ENCODE measurements around the gene MYBPC2.

The MYBPC2 gene

DNA sequence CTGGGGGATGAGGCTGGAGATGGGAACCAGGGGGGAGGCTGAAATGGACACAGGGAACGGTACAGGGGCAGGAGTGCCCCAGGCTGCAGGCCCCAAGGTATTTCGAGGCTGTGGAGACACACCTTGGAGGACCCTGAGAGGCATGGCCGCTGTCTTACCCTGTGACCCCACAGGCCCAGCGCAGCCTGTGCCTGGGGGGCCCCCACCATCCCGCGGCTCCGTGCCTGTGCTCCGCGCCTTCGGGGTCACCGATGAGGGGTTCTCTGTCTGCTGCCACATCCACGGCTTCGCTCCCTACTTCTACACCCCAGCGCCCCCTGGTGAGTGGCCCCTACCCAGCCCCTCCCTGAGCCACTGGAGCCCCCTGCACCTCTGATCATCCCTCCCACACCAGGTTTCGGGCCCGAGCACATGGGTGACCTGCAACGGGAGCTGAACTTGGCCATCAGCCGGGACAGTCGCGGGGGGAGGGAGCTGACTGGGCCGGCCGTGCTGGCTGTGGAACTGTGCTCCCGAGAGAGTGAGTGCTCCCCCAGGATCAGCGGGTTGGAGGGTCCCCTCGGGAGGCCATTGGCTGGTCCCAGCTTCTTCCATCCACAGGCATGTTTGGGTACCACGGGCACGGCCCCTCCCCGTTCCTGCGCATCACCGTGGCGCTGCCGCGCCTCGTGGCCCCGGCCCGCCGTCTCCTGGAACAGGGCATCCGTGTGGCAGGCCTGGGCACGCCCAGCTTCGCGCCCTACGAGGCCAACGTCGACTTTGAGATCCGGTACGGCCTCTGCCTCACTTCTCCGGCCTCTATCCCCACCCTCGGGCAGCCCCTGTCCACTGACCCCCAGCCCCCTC, 30.9 kb upstream of the MYBPC2 start:
- Histone ChIP-seq H3K27ac (ENCODE audit: extremely low read depth, low read depth, low read length) (no peak overlapping the region), H3K4me1 (ENCODE audit: control insufficient read depth, insufficient read depth, low read length) (no peaks in the 10 kb centered on the region), H3K9me3 (ENCODE audit: control insufficient read depth, insufficient read depth, low read depth, low read length) (no peaks in the 10 kb centered on the region), H3K36me3 (ENCODE audit: control insufficient read depth in 2 of 2, insufficient read depth in 1 of 2, low read length in 2 of 2) (peaks cover 25 to 63% of the 10 kb centered on the region in 2 experiments; a peak in 2 of 3 replicates), H3K4me3 (ENCODE audit: low read depth, low read length) (no peak overlapping the region)
- POLR2A ChIA-PET = interaction anchor here (0.7 to 1.3 kb wide), 2 partner anchors 26 to 33 kb away, joined by 3 read pairs; partner anchors contain the start of gene NR1H2
- TF ChIP-seq, protein P1, sequence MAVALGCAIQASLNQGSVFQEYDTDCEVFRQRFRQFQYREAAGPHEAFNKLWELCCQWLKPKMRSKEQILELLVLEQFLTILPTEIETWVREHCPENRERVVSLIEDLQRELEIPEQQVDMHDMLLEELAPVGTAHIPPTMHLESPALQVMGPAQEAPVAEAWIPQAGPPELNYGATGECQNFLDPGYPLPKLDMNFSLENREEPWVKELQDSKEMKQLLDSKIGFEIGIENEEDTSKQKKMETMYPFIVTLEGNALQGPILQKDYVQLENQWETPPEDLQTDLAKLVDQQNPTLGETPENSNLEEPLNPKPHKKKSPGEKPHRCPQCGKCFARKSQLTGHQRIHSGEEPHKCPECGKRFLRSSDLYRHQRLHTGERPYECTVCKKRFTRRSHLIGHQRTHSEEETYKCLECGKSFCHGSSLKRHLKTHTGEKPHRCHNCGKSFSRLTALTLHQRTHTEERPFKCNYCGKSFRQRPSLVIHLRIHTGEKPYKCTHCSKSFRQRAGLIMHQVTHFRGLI (tag by site-specific recombination; IDR thresholded peaks at IDR 0.05) = no peak
- TF ChIP-seq ZNF112 (tag by site-specific recombination; IDR thresholded peaks at IDR 0.05) (no peak), GLIS2 (tag by site-specific recombination; IDR thresholded peaks at IDR 0.05) (peak; percentile 19; the same call in 1 of the 2 replicates), ZBTB26 (tag by site-specific recombination; optimal IDR thresholded peaks at IDR 0.05) (no peak)
- CTCF ChIA-PET = interaction anchor here (0.9 kb wide), 1 partner anchor 33 kb away, joined by 4 read pairs; no protein-coding TSS in a partner anchor

- no peak overlapping the region for H3K27ac ChIP-seq (ENCODE audit: extremely low read depth, low read depth, low read length)
- H3K4me3 ChIP-seq (ENCODE audit: low read depth, low read length) = no peak overlapping the region
- H3K9me3 ChIP-seq (ENCODE audit: control insufficient read depth, insufficient read depth, low read depth, low read length) = no peaks in the 10 kb centered on the region
- no peaks in the 10 kb centered on the region for H3K4me1 ChIP-seq (ENCODE audit: control insufficient read depth, insufficient read depth, low read length)
- CTCF ChIA-PET = interaction anchor here (0.9 kb wide), 1 partner anchor 34 kb away, joined by 4 read pairs; no protein-coding TSS in a partner anchor
- POLR2A ChIA-PET = interaction anchor here (0.7 to 1.3 kb wide), 2 partner anchors 27 to 34 kb away, joined by 3 read pairs; partner anchors contain the start of gene NR1H2
- peaks cover 32 to 67% of the 10 kb centered on the region in 2 experiments for H3K36me3 ChIP-seq (ENCODE audit: control insufficient read depth in 2 of 2, insufficient read depth in 1 of 2, low read length in 2 of 2)
- no peak for TF ChIP-seq ZNF555 (tag by site-specific recombination; conservative IDR thresholded peaks at IDR 0.05)
- no peak for TF ChIP-seq ZNF629 (tag by site-specific recombination; IDR thresholded peaks at IDR 0.05)
- TF ChIP-seq ZNF548 (tag by site-specific recombination; IDR thresholded peaks at IDR 0.05) = no peak
- TF ChIP-seq ZNF433 (tag by site-specific recombination; IDR thresholded peaks at IDR 0.05; ENCODE audit: low read depth) = no peak
- no peak for TF ChIP-seq HIC1 (tag by site-specific recombination; IDR thresholded peaks at IDR 0.05)
- no peak for TF ChIP-seq ZNF768 (tag by site-specific recombination; IDR thresholded peaks at IDR 0.05)
- no peak for TF ChIP-seq ZBTB48 (tag by site-specific recombination; IDR thresholded peaks at IDR 0.05)
- no peak for TF ChIP-seq ZNF18 (tag by site-specific recombination; IDR thresholded peaks at IDR 0.05)
- TF ChIP-seq, protein P2, sequence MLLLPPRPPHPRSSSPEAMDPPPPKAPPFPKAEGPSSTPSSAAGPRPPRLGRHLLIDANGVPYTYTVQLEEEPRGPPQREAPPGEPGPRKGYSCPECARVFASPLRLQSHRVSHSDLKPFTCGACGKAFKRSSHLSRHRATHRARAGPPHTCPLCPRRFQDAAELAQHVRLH (tag by site-specific recombination; IDR thresholded peaks at IDR 0.05) = no peak
- TF ChIP-seq ZSCAN30 (tag by site-specific recombination; IDR thresholded peaks at IDR 0.05) = no peak
- TF ChIP-seq ZNF132 (tag by site-specific recombination; IDR thresholded peaks at IDR 0.05; ENCODE audit: borderline replicate concordance) = no peak
- no peak for TF ChIP-seq ZNF292 (tag by site-specific recombination; IDR thresholded peaks at IDR 0.05; ENCODE audit: borderline replicate concordance, low read depth)
- TF ChIP-seq, protein P3, sequence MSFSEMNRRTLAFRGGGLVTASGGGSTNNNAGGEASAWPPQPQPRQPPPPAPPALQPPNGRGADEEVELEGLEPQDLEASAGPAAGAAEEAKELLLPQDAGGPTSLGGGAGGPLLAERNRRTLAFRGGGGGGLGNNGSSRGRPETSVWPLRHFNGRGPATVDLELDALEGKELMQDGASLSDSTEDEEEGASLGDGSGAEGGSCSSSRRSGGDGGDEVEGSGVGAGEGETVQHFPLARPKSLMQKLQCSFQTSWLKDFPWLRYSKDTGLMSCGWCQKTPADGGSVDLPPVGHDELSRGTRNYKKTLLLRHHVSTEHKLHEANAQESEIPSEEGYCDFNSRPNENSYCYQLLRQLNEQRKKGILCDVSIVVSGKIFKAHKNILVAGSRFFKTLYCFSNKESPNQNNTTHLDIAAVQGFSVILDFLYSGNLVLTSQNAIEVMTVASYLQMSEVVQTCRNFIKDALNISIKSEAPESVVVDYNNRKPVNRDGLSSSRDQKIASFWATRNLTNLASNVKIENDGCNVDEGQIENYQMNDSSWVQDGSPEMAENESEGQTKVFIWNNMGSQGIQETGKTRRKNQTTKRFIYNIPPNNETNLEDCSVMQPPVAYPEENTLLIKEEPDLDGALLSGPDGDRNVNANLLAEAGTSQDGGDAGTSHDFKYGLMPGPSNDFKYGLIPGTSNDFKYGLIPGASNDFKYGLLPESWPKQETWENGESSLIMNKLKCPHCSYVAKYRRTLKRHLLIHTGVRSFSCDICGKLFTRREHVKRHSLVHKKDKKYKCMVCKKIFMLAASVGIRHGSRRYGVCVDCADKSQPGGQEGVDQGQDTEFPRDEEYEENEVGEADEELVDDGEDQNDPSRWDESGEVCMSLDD (tag by site-specific recombination; IDR thresholded peaks at IDR 0.05) = no peak
- no peak for TF ChIP-seq SP7 (tag by site-specific recombination; IDR thresholded peaks at IDR 0.05)
Measured at GRCh38 chr19:50402544-50403301, 30.0 kb upstream of the MYBPC2 start.
